H9 (cell line): ENCODE results near the gene KLK15. TPM values are rescaled to one million over a fixed set of nuclear protein-coding genes. Genes with fewer than 3 reads are reported as not detected.

Experiments
- DNase-seq: peaks from one replicate; pipeline ENCODE4 v3.0.0-alpha.2; 2017
- H2AFZ ChIP-seq: one replicate; pipeline ENCODE4 v1.6.1; 2013; ENCODE audit warnings: mild to moderate bottlenecking, low read length, control low read depth, moderate library complexity
- H2AK5ac ChIP-seq: 2 replicates; pipeline ENCODE4 v1.6.1; 2013; ENCODE audit warnings: low read length, control low read depth, mixed read lengths; ENCODE audit not compliant: insufficient read length
- H2BK120ac ChIP-seq: one replicate; pipeline ENCODE4 v1.6.1; 2013; ENCODE audit warnings: low read depth, mild to moderate bottlenecking, low read length, control low read depth, inconsistent platforms; ENCODE audit not compliant: poor library complexity, severe bottlenecking
- H2BK12ac ChIP-seq: 2 replicates; pipeline ENCODE4 v1.6.1; 2013; ENCODE audit warnings: low read length, control low read depth, mixed read lengths, low read depth; ENCODE audit not compliant: insufficient read length
- H2BK15ac ChIP-seq: 2 replicates; pipeline ENCODE4 v1.6.1; 2013; ENCODE audit warnings: low read depth, low read length, control low read depth
- H2BK20ac ChIP-seq: one replicate; pipeline ENCODE4 v1.6.1; 2013; ENCODE audit warnings: low read depth, mild to moderate bottlenecking, low read length, control low read depth, inconsistent platforms; ENCODE audit not compliant: poor library complexity, severe bottlenecking
- H2BK5ac ChIP-seq: 2 replicates; pipeline ENCODE4 v1.6.1; 2013; ENCODE audit warnings: low read length, control low read depth, mixed read lengths; ENCODE audit not compliant: insufficient read length
- H3K14ac ChIP-seq: 2 replicates; pipeline ENCODE4 v1.6.1; 2013; ENCODE audit warnings: low read length, control low read depth; ENCODE audit not compliant: insufficient read depth
- H3K18ac ChIP-seq: 2 replicates; pipeline ENCODE4 v1.6.1; 2013; ENCODE audit warnings: low read depth, mild to moderate bottlenecking, mixed read lengths, low read length, control low read depth; ENCODE audit not compliant: insufficient read length
- H3K23ac ChIP-seq: 2 replicates; pipeline ENCODE4 v1.6.1; 2013; ENCODE audit warnings: low read length, control low read depth, mixed read lengths, low read depth; ENCODE audit not compliant: insufficient read length
- H3K23me2 ChIP-seq: 2 replicates; pipeline ENCODE4 v1.6.1; 2013; ENCODE audit warnings: low read depth, mild to moderate bottlenecking, mixed read lengths, low read length, control low read depth; ENCODE audit not compliant: insufficient read length, poor library complexity, severe bottlenecking
- H3K27ac ChIP-seq: 2 replicates; pipeline ENCODE4 v1.5.1; 2013; ENCODE audit warnings: low read length, control low read depth, mixed read lengths, low read depth; ENCODE audit not compliant: insufficient read length
- H3K27me3 ChIP-seq: 2 replicates; pipeline ENCODE4 v1.6.1; 2013; ENCODE audit warnings: low read length, control low read depth, inconsistent platforms; ENCODE audit not compliant: insufficient read depth
- H3K4ac ChIP-seq: 2 replicates; pipeline ENCODE4 v1.6.1; 2013; ENCODE audit warnings: low read depth, mild to moderate bottlenecking, control low read depth, inconsistent platforms, low read length, moderate library complexity
- H3K4me1 ChIP-seq: 2 replicates; pipeline ENCODE4 v1.6.1; 2013; ENCODE audit warnings: low read length, control low read depth, inconsistent platforms; ENCODE audit not compliant: insufficient read depth
- H3K4me2 ChIP-seq: 2 replicates; pipeline ENCODE4 v1.6.1; 2013; ENCODE audit warnings: low read length, control low read depth, mixed read lengths; ENCODE audit not compliant: insufficient read length, insufficient read depth
- H3K56ac ChIP-seq: 2 replicates; pipeline ENCODE4 v1.6.1; 2013; ENCODE audit warnings: low read depth, mild to moderate bottlenecking, mixed read lengths, low read length, control low read depth; ENCODE audit not compliant: insufficient read length
- H3K79me1 ChIP-seq: 2 replicates; pipeline ENCODE4 v1.6.1; 2013; ENCODE audit warnings: low read depth, mild to moderate bottlenecking, moderate library complexity, low read length, control low read depth, inconsistent platforms; ENCODE audit not compliant: insufficient read depth, poor library complexity, severe bottlenecking
- H3K79me2 ChIP-seq: 2 replicates; pipeline ENCODE4 v1.6.1; 2013; ENCODE audit warnings: low read length, control low read depth, inconsistent platforms; ENCODE audit not compliant: insufficient read depth
- H3K9ac ChIP-seq: 2 replicates; pipeline ENCODE4 v1.6.1; 2013; ENCODE audit warnings: low read length, control low read depth, mixed read lengths; ENCODE audit not compliant: insufficient read length; ENCODE audit errors: extremely low read depth
- H3K9me3 ChIP-seq: one replicate; pipeline ENCODE4 v1.6.1; 2013; ENCODE audit warnings: low read depth, low read length, inconsistent platforms; ENCODE audit not compliant: control insufficient read depth
- H3T11ph ChIP-seq: one replicate; pipeline ENCODE4 v1.6.1; 2013; ENCODE audit warnings: mild to moderate bottlenecking, low read length, control low read depth, inconsistent platforms
- H4K20me1 ChIP-seq: one replicate; pipeline ENCODE4 v1.6.1; 2013; ENCODE audit not compliant: control insufficient read depth, insufficient read length, insufficient read depth
- H4K5ac ChIP-seq: 2 replicates; pipeline ENCODE4 v1.6.1; 2013; ENCODE audit warnings: low read depth, mild to moderate bottlenecking, mixed read lengths, low read length, control low read depth; ENCODE audit not compliant: insufficient read length
- H4K8ac ChIP-seq: replicated peaks from 2 replicates; pipeline ENCODE4 v1.6.1; 2013; ENCODE audit warnings: low read length, control low read depth, mixed read lengths, low read depth; ENCODE audit not compliant: insufficient read length
- H4K91ac ChIP-seq: 2 replicates; pipeline ENCODE4 v1.6.1; 2013; ENCODE audit warnings: low read depth, mild to moderate bottlenecking, moderate library complexity, mixed read lengths, low read length, control low read depth; ENCODE audit not compliant: insufficient read length
- H3K27ac Mint-ChIP-seq, 3 experiments: 2 replicates in 2 of 3; 3 replicates in 1 of 3; pipeline ENCODE4 v1.8.0; 2020 to 2021; ENCODE audit warnings: mixed read lengths in 3 of 3, mild to moderate bottlenecking in 1 of 3, moderate library complexity in 1 of 3
- H3K27me3 Mint-ChIP-seq: 2 replicates; pipeline ENCODE4 v1.8.0; 2021; ENCODE audit warnings: low read depth, mild to moderate bottlenecking, moderate library complexity, mixed read lengths
- H3K36me3 Mint-ChIP-seq, 3 experiments: 2 replicates in 2 of 3; 3 replicates in 1 of 3; pipeline ENCODE4 v1.8.0; 2020 to 2021; ENCODE audit warnings: low read depth in 3 of 3, mixed read lengths in 3 of 3; ENCODE audit not compliant: insufficient read depth in 1 of 3
- H3K4me1 Mint-ChIP-seq, 2 experiments: 2 replicates each; pipeline ENCODE4 v1.8.0; 2020; ENCODE audit warnings: mixed read lengths in 2 of 2
- H3K4me3 Mint-ChIP-seq, 2 experiments: 2 replicates in 1 of 2; 3 replicates in 1 of 2; pipeline ENCODE4 v1.8.0; 2020 to 2021; ENCODE audit warnings: mild to moderate bottlenecking in 2 of 2, mixed read lengths in 2 of 2, moderate library complexity in 1 of 2
- H3K9me3 Mint-ChIP-seq, 2 experiments: 2 replicates in 1 of 2; 3 replicates in 1 of 2; pipeline ENCODE4 v1.8.0; 2020; ENCODE audit warnings: mild to moderate bottlenecking in 2 of 2, mixed read lengths in 2 of 2, moderate library complexity in 1 of 2
- WGBS: extraction: QIAGEN DNeasy Blood & Tissue Kit; methylation state at CpG from one replicate; pipeline ENCODE4 v1.1.7; 2013; ENCODE audit warnings: missing lambda C conversion rate, low lambda C conversion rate, mixed read lengths; ENCODE audit not compliant: insufficient read length; ENCODE audit errors: extremely low coverage; 5-methylcytosine and 5-hydroxymethylcytosine counted together
- total RNA-seq: library from RNA; stranded (reverse); gene quantifications from 2 replicates; pipeline ENCODE4 v1.2.1, GENCODE V29; 2021
- TF ChIP-seq, protein P1 (sequence below): fragments of 200-600 bp; sonication (generic); conservative IDR thresholded peaks from 3 replicates; pipeline ENCODE4 v1.8.0; 2021; ENCODE audit warnings: antibody characterized with exemption, mild to moderate bottlenecking

The KLK15 gene
- total RNA-seq, 1 experiment from 2014 or later, result not detected

DNA sequence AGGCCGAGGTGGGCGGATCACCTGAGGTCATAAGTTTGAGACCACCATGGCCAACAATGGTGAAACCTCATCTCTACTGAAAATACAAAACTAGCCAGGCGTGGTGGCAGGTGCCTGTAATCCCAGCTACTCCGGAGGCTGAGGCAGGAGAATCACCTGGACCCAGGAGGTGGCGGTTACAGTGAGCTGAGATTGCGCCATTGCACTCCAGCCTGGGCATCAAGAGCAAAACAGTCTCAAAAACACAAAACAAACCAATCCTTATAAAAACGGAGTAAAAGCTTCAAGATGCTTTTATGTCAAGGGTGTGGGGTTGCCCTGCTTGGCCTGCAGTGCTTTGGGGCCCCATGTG is 36.0 kb downstream of the KLK15 start:
- Histone ChIP-seq H2AK5ac (no peak overlapping the region), H3K27me3 (no peaks in the 10 kb centered on the region), H3K9me3 (no peaks in the 10 kb centered on the region), H3K9ac (no peak overlapping the region), H3K23ac (no peak overlapping the region), H2BK15ac (no peak overlapping the region), H3K23me2 (no peaks in the 10 kb centered on the region), H4K8ac (no peak overlapping the region), H2AFZ (no peak overlapping the region), H3K4me1 (no peaks in the 10 kb centered on the region), H2BK12ac (no peak overlapping the region), H3K4ac (no peak overlapping the region), H2BK20ac (no peak overlapping the region), H3T11ph (no peak overlapping the region), H2BK120ac (no peak overlapping the region), H3K14ac (no peak overlapping the region), H3K56ac (no peak overlapping the region), H3K79me1 (peaks cover 5% of the 10 kb centered on the region), H3K27ac (no peak overlapping the region), H4K5ac (no peak overlapping the region), H3K4me2 (no peak overlapping the region), H4K20me1 (peaks cover 4% of the 10 kb centered on the region), H4K91ac (no peak overlapping the region), H3K18ac (no peak overlapping the region), H2BK5ac (no peak overlapping the region), H3K79me2 (peaks cover 6% of the 10 kb centered on the region; the same call in 1 of the 2 replicates)
- TF ChIP-seq, protein P1, sequence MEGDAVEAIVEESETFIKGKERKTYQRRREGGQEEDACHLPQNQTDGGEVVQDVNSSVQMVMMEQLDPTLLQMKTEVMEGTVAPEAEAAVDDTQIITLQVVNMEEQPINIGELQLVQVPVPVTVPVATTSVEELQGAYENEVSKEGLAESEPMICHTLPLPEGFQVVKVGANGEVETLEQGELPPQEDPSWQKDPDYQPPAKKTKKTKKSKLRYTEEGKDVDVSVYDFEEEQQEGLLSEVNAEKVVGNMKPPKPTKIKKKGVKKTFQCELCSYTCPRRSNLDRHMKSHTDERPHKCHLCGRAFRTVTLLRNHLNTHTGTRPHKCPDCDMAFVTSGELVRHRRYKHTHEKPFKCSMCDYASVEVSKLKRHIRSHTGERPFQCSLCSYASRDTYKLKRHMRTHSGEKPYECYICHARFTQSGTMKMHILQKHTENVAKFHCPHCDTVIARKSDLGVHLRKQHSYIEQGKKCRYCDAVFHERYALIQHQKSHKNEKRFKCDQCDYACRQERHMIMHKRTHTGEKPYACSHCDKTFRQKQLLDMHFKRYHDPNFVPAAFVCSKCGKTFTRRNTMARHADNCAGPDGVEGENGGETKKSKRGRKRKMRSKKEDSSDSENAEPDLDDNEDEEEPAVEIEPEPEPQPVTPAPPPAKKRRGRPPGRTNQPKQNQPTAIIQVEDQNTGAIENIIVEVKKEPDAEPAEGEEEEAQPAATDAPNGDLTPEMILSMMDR, result no peak
- no CpG with 5 or more reads among the region's 7 CpGs for WGBS
- Mint-ChIP-seq H3K36me3 (peaks cover 31 to 71% (median 51%) of the 10 kb centered on the region in 3 experiments; a peak in 6 of 7 replicates), H3K4me3 (no peak overlapping the region), H3K27me3 (no peaks in the 10 kb centered on the region; the same call in 1 of the 2 replicates), H3K27ac (no peak overlapping the region; a peak in 1 of 7 replicates), H3K9me3 (no peaks in the 10 kb centered on the region), H3K4me1 (peaks cover 20 to 26% of the 10 kb centered on the region in 2 experiments)
- DNase-seq, result no peak
